H9 (cell line): ENCODE measurements around the gene DAGLB. TPM values are rescaled to one million over a fixed set of nuclear protein-coding genes. Genes with fewer than 3 reads are reported as not detected.

ENCODE experiments used
- DNase-seq: peaks from one replicate; pipeline ENCODE4 v3.0.0-alpha.2; 2017
- H2AFZ ChIP-seq: one replicate; pipeline ENCODE4 v1.6.1; 2013; ENCODE audit warnings: mild to moderate bottlenecking, low read length, control low read depth, moderate library complexity
- H2AK5ac ChIP-seq: 2 replicates; pipeline ENCODE4 v1.6.1; 2013; ENCODE audit warnings: low read length, control low read depth, mixed read lengths; ENCODE audit not compliant: insufficient read length
- H2BK120ac ChIP-seq: one replicate; pipeline ENCODE4 v1.6.1; 2013; ENCODE audit warnings: low read depth, mild to moderate bottlenecking, low read length, control low read depth, inconsistent platforms; ENCODE audit not compliant: poor library complexity, severe bottlenecking
- H2BK12ac ChIP-seq: 2 replicates; pipeline ENCODE4 v1.6.1; 2013; ENCODE audit warnings: low read length, control low read depth, mixed read lengths, low read depth; ENCODE audit not compliant: insufficient read length
- H2BK15ac ChIP-seq: 2 replicates; pipeline ENCODE4 v1.6.1; 2013; ENCODE audit warnings: low read depth, low read length, control low read depth
- H2BK20ac ChIP-seq: one replicate; pipeline ENCODE4 v1.6.1; 2013; ENCODE audit warnings: low read depth, mild to moderate bottlenecking, low read length, control low read depth, inconsistent platforms; ENCODE audit not compliant: poor library complexity, severe bottlenecking
- H2BK5ac ChIP-seq: 2 replicates; pipeline ENCODE4 v1.6.1; 2013; ENCODE audit warnings: low read length, control low read depth, mixed read lengths; ENCODE audit not compliant: insufficient read length
- H3K14ac ChIP-seq: 2 replicates; pipeline ENCODE4 v1.6.1; 2013; ENCODE audit warnings: low read length, control low read depth; ENCODE audit not compliant: insufficient read depth
- H3K18ac ChIP-seq: 2 replicates; pipeline ENCODE4 v1.6.1; 2013; ENCODE audit warnings: low read depth, mild to moderate bottlenecking, mixed read lengths, low read length, control low read depth; ENCODE audit not compliant: insufficient read length
- H3K23ac ChIP-seq: 2 replicates; pipeline ENCODE4 v1.6.1; 2013; ENCODE audit warnings: low read length, control low read depth, mixed read lengths, low read depth; ENCODE audit not compliant: insufficient read length
- H3K23me2 ChIP-seq: 2 replicates; pipeline ENCODE4 v1.6.1; 2013; ENCODE audit warnings: low read depth, mild to moderate bottlenecking, mixed read lengths, low read length, control low read depth; ENCODE audit not compliant: insufficient read length, poor library complexity, severe bottlenecking
- H3K27ac ChIP-seq: 2 replicates; pipeline ENCODE4 v1.5.1; 2013; ENCODE audit warnings: low read length, control low read depth, mixed read lengths, low read depth; ENCODE audit not compliant: insufficient read length
- H3K27me3 ChIP-seq: 2 replicates; pipeline ENCODE4 v1.6.1; 2013; ENCODE audit warnings: low read length, control low read depth, inconsistent platforms; ENCODE audit not compliant: insufficient read depth
- H3K4ac ChIP-seq: 2 replicates; pipeline ENCODE4 v1.6.1; 2013; ENCODE audit warnings: low read depth, mild to moderate bottlenecking, control low read depth, inconsistent platforms, low read length, moderate library complexity
- H3K4me1 ChIP-seq: 2 replicates; pipeline ENCODE4 v1.6.1; 2013; ENCODE audit warnings: low read length, control low read depth, inconsistent platforms; ENCODE audit not compliant: insufficient read depth
- H3K4me2 ChIP-seq: 2 replicates; pipeline ENCODE4 v1.6.1; 2013; ENCODE audit warnings: low read length, control low read depth, mixed read lengths; ENCODE audit not compliant: insufficient read length, insufficient read depth
- H3K56ac ChIP-seq: 2 replicates; pipeline ENCODE4 v1.6.1; 2013; ENCODE audit warnings: low read depth, mild to moderate bottlenecking, mixed read lengths, low read length, control low read depth; ENCODE audit not compliant: insufficient read length
- H3K79me1 ChIP-seq: 2 replicates; pipeline ENCODE4 v1.6.1; 2013; ENCODE audit warnings: low read depth, mild to moderate bottlenecking, moderate library complexity, low read length, control low read depth, inconsistent platforms; ENCODE audit not compliant: insufficient read depth, poor library complexity, severe bottlenecking
- H3K79me2 ChIP-seq: 2 replicates; pipeline ENCODE4 v1.6.1; 2013; ENCODE audit warnings: low read length, control low read depth, inconsistent platforms; ENCODE audit not compliant: insufficient read depth
- H3K9ac ChIP-seq: 2 replicates; pipeline ENCODE4 v1.6.1; 2013; ENCODE audit warnings: low read length, control low read depth, mixed read lengths; ENCODE audit not compliant: insufficient read length; ENCODE audit errors: extremely low read depth
- H3K9me3 ChIP-seq: one replicate; pipeline ENCODE4 v1.6.1; 2013; ENCODE audit warnings: low read depth, low read length, inconsistent platforms; ENCODE audit not compliant: control insufficient read depth
- H3T11ph ChIP-seq: one replicate; pipeline ENCODE4 v1.6.1; 2013; ENCODE audit warnings: mild to moderate bottlenecking, low read length, control low read depth, inconsistent platforms
- H4K20me1 ChIP-seq: one replicate; pipeline ENCODE4 v1.6.1; 2013; ENCODE audit not compliant: control insufficient read depth, insufficient read length, insufficient read depth
- H4K5ac ChIP-seq: 2 replicates; pipeline ENCODE4 v1.6.1; 2013; ENCODE audit warnings: low read depth, mild to moderate bottlenecking, mixed read lengths, low read length, control low read depth; ENCODE audit not compliant: insufficient read length
- H4K8ac ChIP-seq: replicated peaks from 2 replicates; pipeline ENCODE4 v1.6.1; 2013; ENCODE audit warnings: low read length, control low read depth, mixed read lengths, low read depth; ENCODE audit not compliant: insufficient read length
- H4K91ac ChIP-seq: 2 replicates; pipeline ENCODE4 v1.6.1; 2013; ENCODE audit warnings: low read depth, mild to moderate bottlenecking, moderate library complexity, mixed read lengths, low read length, control low read depth; ENCODE audit not compliant: insufficient read length
- H3K27ac Mint-ChIP-seq, 3 experiments: 2 replicates in 2 of 3; 3 replicates in 1 of 3; pipeline ENCODE4 v1.8.0; 2020 to 2021; ENCODE audit warnings: mixed read lengths in 3 of 3, mild to moderate bottlenecking in 1 of 3, moderate library complexity in 1 of 3
- H3K27me3 Mint-ChIP-seq: 2 replicates; pipeline ENCODE4 v1.8.0; 2021; ENCODE audit warnings: low read depth, mild to moderate bottlenecking, moderate library complexity, mixed read lengths
- H3K36me3 Mint-ChIP-seq, 3 experiments: 2 replicates in 2 of 3; 3 replicates in 1 of 3; pipeline ENCODE4 v1.8.0; 2020 to 2021; ENCODE audit warnings: low read depth in 3 of 3, mixed read lengths in 3 of 3; ENCODE audit not compliant: insufficient read depth in 1 of 3
- H3K4me1 Mint-ChIP-seq, 2 experiments: 2 replicates each; pipeline ENCODE4 v1.8.0; 2020; ENCODE audit warnings: mixed read lengths in 2 of 2
- H3K4me3 Mint-ChIP-seq, 2 experiments: 2 replicates in 1 of 2; 3 replicates in 1 of 2; pipeline ENCODE4 v1.8.0; 2020 to 2021; ENCODE audit warnings: mild to moderate bottlenecking in 2 of 2, mixed read lengths in 2 of 2, moderate library complexity in 1 of 2
- H3K9me3 Mint-ChIP-seq, 2 experiments: 2 replicates in 1 of 2; 3 replicates in 1 of 2; pipeline ENCODE4 v1.8.0; 2020; ENCODE audit warnings: mild to moderate bottlenecking in 2 of 2, mixed read lengths in 2 of 2, moderate library complexity in 1 of 2
- WGBS: extraction: QIAGEN DNeasy Blood & Tissue Kit; methylation state at CpG from one replicate; pipeline ENCODE4 v1.1.7; 2013; ENCODE audit warnings: missing lambda C conversion rate, low lambda C conversion rate, mixed read lengths; ENCODE audit not compliant: insufficient read length; ENCODE audit errors: extremely low coverage; 5-methylcytosine and 5-hydroxymethylcytosine counted together
- total RNA-seq: library from RNA; stranded (reverse); gene quantifications from 2 replicates; pipeline ENCODE4 v1.2.1, GENCODE V29; 2021
- TF ChIP-seq, protein P1 (sequence below): fragments of 200-600 bp; sonication (generic); conservative IDR thresholded peaks from 3 replicates; pipeline ENCODE4 v1.8.0; 2021; ENCODE audit warnings: antibody characterized with exemption, mild to moderate bottlenecking

DAGLB gene
- total RNA-seq, 1 experiment from 2014 or later = 46.4 TPM

DNA sequence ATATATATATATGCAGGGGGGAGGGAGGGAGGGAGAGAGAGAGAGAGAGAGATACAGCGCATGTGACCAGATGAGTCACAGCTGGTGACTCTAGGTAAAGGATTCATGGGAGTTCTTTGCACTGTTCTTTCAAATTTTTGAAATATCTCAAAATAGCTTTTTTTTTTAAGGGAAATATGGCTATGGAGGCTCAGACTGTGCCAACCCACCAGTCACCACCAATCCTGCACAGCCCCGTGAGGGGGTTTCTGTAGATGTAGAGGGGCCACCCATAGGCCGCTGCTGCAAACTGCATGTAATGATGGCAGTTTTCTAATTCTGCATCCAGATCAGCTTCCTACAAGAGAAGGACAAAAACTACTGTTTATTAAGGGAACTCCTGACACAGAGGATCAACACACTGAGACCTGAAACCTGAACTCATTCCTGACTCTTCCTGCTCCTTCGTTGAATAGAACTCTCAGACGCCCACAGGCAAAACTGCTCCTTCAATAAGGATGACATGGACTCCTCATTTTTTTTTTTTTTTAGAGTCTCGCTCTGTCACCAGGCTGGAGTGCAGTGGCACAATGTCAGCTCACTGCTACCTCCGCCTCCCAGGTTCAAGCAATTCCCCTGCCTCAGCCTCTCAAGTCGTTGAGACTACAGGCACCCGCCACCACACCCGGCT is 17.3 kb downstream of the DAGLB start:
- Histone ChIP-seq H4K91ac (no peak overlapping the region), H4K20me1 (no peaks in the 10 kb centered on the region), H2BK20ac (no peak overlapping the region), H3K14ac (no peak overlapping the region), H2BK12ac (no peak overlapping the region), H2BK15ac (no peak overlapping the region; the same call in 1 of the 2 replicates), H3K27me3 (no peaks in the 10 kb centered on the region), H3K79me1 (peaks cover 9% of the 10 kb centered on the region), H3K9ac (no peak overlapping the region), H3K56ac (no peak overlapping the region), H2BK120ac (no peak overlapping the region), H3K18ac (no peak overlapping the region), H4K8ac (no peak overlapping the region), H3K4me2 (no peak overlapping the region), H2AK5ac (no peak overlapping the region), H3K23me2 (no peaks in the 10 kb centered on the region), H3K4me1 (no peaks in the 10 kb centered on the region), H3K4ac (no peak overlapping the region), H3K27ac (no peak overlapping the region), H3K23ac (no peak overlapping the region), H3K9me3 (no peaks in the 10 kb centered on the region), H4K5ac (no peak overlapping the region), H2AFZ (no peak overlapping the region), H3T11ph (no peak overlapping the region), H2BK5ac (no peak overlapping the region), H3K79me2 (peaks cover 4% of the 10 kb centered on the region)
- Mint-ChIP-seq H3K4me1 (peaks cover 0 to under 1% of the 10 kb centered on the region in 2 experiments; a peak in 1 of 4 replicates), H3K27me3 (no peaks in the 10 kb centered on the region), H3K4me3 (no peak overlapping the region), H3K27ac (peak overlapping the region in 1 of 3 experiments; percentile 70; a peak in 1 of 7 replicates), H3K9me3 (no peaks in the 10 kb centered on the region), H3K36me3 (peaks cover 45 to 86% (median 64%) of the 10 kb centered on the region in 3 experiments)
- DNase-seq = no peak
- WGBS = no CpG with 5 or more reads among the region's 10 CpGs
- TF ChIP-seq, protein P1, sequence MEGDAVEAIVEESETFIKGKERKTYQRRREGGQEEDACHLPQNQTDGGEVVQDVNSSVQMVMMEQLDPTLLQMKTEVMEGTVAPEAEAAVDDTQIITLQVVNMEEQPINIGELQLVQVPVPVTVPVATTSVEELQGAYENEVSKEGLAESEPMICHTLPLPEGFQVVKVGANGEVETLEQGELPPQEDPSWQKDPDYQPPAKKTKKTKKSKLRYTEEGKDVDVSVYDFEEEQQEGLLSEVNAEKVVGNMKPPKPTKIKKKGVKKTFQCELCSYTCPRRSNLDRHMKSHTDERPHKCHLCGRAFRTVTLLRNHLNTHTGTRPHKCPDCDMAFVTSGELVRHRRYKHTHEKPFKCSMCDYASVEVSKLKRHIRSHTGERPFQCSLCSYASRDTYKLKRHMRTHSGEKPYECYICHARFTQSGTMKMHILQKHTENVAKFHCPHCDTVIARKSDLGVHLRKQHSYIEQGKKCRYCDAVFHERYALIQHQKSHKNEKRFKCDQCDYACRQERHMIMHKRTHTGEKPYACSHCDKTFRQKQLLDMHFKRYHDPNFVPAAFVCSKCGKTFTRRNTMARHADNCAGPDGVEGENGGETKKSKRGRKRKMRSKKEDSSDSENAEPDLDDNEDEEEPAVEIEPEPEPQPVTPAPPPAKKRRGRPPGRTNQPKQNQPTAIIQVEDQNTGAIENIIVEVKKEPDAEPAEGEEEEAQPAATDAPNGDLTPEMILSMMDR = peak; percentile 49
